KMS-11 (cell line): ENCODE measurements around the gene PXYLP1.
"Not testable (repeated sequence)": the region's sequence is repeated elsewhere in the genome, so short reads cannot be mapped to it uniquely, and the experiment has no call there.

ENCODE experiments used
- H2AFZ ChIP-seq: fragments of 200-600 bp; sonication (generic); 2 replicates; pipeline ENCODE4 v1.6.1; 2016; ENCODE audit warnings: antibody characterized with exemption, mixed run types, low read depth
- H3K27ac ChIP-seq: fragments of 200-600 bp; sonication (generic); 2 replicates; pipeline ENCODE4 v1.6.1; 2016; ENCODE audit warnings: mild to moderate bottlenecking, mixed run types
- H3K27me3 ChIP-seq: fragments of 200-600 bp; sonication (generic); 2 replicates; pipeline ENCODE4 v1.6.1; 2017; ENCODE audit warnings: mild to moderate bottlenecking, low read depth, mixed run types, moderate library complexity; ENCODE audit not compliant: insufficient read depth
- H3K36me3 ChIP-seq: fragments of 200-600 bp; sonication (generic); 2 replicates; pipeline ENCODE4 v1.6.1; 2017; ENCODE audit warnings: mild to moderate bottlenecking, mixed run types; ENCODE audit not compliant: insufficient read depth
- H3K4me1 ChIP-seq: fragments of 200-600 bp; sonication (generic); 2 replicates; pipeline ENCODE4 v1.6.1; 2016; ENCODE audit warnings: mild to moderate bottlenecking, low read depth, mixed run types; ENCODE audit not compliant: poor library complexity, severe bottlenecking
- H3K4me2 ChIP-seq: fragments of 200-600 bp; sonication (generic); 2 replicates; pipeline ENCODE4 v1.7.0; 2016; ENCODE audit warnings: mild to moderate bottlenecking, mixed run types
- H3K4me3 ChIP-seq: fragments of 200-600 bp; sonication (generic); IDR thresholded peaks from 2 replicates; pipeline ENCODE4 v1.6.1; 2017; ENCODE audit warnings: low read depth, low read length, mixed read lengths; ENCODE audit not compliant: insufficient read depth
- H3K79me2 ChIP-seq: fragments of 200-600 bp; sonication (generic); 2 replicates; pipeline ENCODE4 v1.6.1; 2016; ENCODE audit warnings: low read depth, mixed run types; ENCODE audit not compliant: insufficient read depth
- H3K9ac ChIP-seq: fragments of 200-600 bp; sonication (generic); 2 replicates; pipeline ENCODE4 v1.6.1; 2016; ENCODE audit warnings: mild to moderate bottlenecking, mixed run types
- H4K20me1 ChIP-seq: fragments of 200-600 bp; sonication (generic); 2 replicates; pipeline ENCODE4 v1.6.1; 2016; ENCODE audit warnings: mild to moderate bottlenecking, mixed run types; ENCODE audit not compliant: insufficient read depth
- CTCF ChIP-seq: fragments of 200-600 bp; sonication (generic); conservative IDR thresholded peaks from 2 replicates; pipeline ENCODE4 v1.6.1; 2017; ENCODE audit warnings: low read depth, mild to moderate bottlenecking, antibody characterized with exemption, low read length, moderate library complexity, mixed read lengths

The PXYLP1 gene

GRCh38 chr3:141291559-141292355 lies 60.1 kb downstream of the PXYLP1 start:
- TF ChIP-seq CTCF: no peak
- Histone ChIP-seq H3K9ac (no peak overlapping the region), H3K27ac (no peak overlapping the region), H3K4me3 (no peak overlapping the region), H3K36me3 (no peaks in the 10 kb centered on the region), H3K27me3 (no peaks in the 10 kb centered on the region), H3K4me1 (peaks cover 12% of the 10 kb centered on the region), H3K4me2 (no peak overlapping the region), H4K20me1 (no peaks in the 10 kb centered on the region), H2AFZ (no peak overlapping the region), H3K79me2 (no peaks in the 10 kb centered on the region)

- no peak overlapping the region for H3K27ac ChIP-seq
- no peak overlapping the region for H2AFZ ChIP-seq
These were observed 60.9 kb downstream of the PXYLP1 start for GRCh38 chr3:141292356-141293058.

GRCh38 chr3:141294301-141294700 lies 62.7 kb downstream of the PXYLP1 start:
- H3K4me3 ChIP-seq: peak overlapping the region; percentile 49
- no peaks in the 10 kb centered on the region for H3K79me2 ChIP-seq
- TF ChIP-seq CTCF: no peak
- H3K27ac ChIP-seq: no peak overlapping the region
- H2AFZ ChIP-seq: no peak overlapping the region
- H3K27me3 ChIP-seq: no peaks in the 10 kb centered on the region
- H3K4me1 ChIP-seq: peaks cover 12% of the 10 kb centered on the region
- H3K9ac ChIP-seq: no peak overlapping the region
- H4K20me1 ChIP-seq: no peaks in the 10 kb centered on the region
- H3K4me2 ChIP-seq: peak overlapping the region; percentile 36
- no peaks in the 10 kb centered on the region for H3K36me3 ChIP-seq

More at GRCh38 chr3:141292356-141293058, 60.9 kb downstream of the PXYLP1 start:
- Histone ChIP-seq H3K4me3 (no peak overlapping the region), H3K9ac (no peak overlapping the region), H3K79me2 (no peaks in the 10 kb centered on the region), H3K4me1 (peaks cover 12% of the 10 kb centered on the region), H4K20me1 (no peaks in the 10 kb centered on the region), H3K27me3 (no peaks in the 10 kb centered on the region), H3K36me3 (no peaks in the 10 kb centered on the region), H3K4me2 (no peak overlapping the region)
- no peak for TF ChIP-seq CTCF

GRCh38 chr3:141294848-141295247 lies 63.2 kb downstream of the PXYLP1 start:
- H3K9ac ChIP-seq: no peak overlapping the region
- no peak overlapping the region for H2AFZ ChIP-seq
- no peaks in the 10 kb centered on the region for H3K36me3 ChIP-seq
- H3K27me3 ChIP-seq: no peaks in the 10 kb centered on the region
- H3K4me3 ChIP-seq: peak overlapping the region; percentile 49
- peak overlapping the region; percentile 36 for H3K4me2 ChIP-seq
- H3K4me1 ChIP-seq: peaks cover 12% of the 10 kb centered on the region
- no peaks in the 10 kb centered on the region for H4K20me1 ChIP-seq
- H3K79me2 ChIP-seq: no peaks in the 10 kb centered on the region
- H3K27ac ChIP-seq: no peak overlapping the region
- no peak for TF ChIP-seq CTCF

- not testable (repeated sequence) for H3K9ac ChIP-seq, H3K79me2 ChIP-seq, H2AFZ ChIP-seq, H3K36me3 ChIP-seq, H3K4me3 ChIP-seq, H3K4me2 ChIP-seq, H3K27ac ChIP-seq, H4K20me1 ChIP-seq, H3K27me3 ChIP-seq
- peaks cover 29% of the 10 kb centered on the region for H3K4me1 ChIP-seq
These were observed 68.8 kb downstream of the PXYLP1 start for GRCh38 chr3:141300426-141300825.
